ENCODE data around the gene PHLDB1. TPM values are rescaled to one million over a fixed set of nuclear protein-coding genes. Genes with fewer than 3 reads are reported as not detected.
"Not testable (repeated sequence)": the region's sequence is repeated elsewhere in the genome, so short reads cannot be mapped to it uniquely, and the experiment has no call there.

The PHLDB1 gene
- total RNA-seq, 1 donor, result 4.0 TPM

DNA sequence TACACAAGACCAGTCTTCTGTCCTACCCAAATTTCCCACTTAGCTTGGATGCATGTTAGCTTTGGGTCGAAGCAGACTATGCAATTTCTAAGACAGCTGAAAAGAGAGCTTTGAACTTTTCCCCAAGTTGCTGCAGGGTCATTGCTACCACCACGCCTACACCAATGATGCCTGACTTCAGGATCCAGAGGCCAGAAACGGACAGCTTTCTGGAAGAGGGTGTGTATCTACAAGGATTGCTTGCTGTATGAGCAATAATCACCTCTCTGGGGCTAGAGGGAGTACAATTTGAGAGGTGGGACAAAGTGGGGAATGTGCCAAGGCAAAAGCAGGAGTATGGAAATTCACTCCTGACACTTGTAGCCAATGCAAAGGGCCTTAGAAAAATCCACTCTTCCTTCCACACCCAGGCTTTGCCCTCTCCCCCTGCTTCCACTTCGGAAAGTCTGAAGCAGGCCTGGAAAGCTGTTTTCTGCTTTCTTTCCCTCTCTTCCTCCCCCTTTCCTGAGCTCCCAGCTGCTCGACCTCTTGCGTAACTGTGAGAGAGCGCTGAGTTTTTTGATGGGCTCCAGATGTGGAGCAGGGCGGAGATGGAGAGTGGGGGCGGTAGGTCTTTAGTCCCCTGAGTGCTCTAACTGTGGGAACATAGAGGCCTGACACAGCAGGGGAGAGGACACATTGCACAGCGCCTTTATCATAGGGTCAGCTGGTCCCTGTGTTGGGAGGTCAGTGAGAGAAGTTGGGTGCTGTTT, 2.1 kb upstream of the PHLDB1 start:
- DNase-seq (ENCODE audit: low read depth in 2 of 3, low spot score in 2 of 3), result no peak

DNA sequence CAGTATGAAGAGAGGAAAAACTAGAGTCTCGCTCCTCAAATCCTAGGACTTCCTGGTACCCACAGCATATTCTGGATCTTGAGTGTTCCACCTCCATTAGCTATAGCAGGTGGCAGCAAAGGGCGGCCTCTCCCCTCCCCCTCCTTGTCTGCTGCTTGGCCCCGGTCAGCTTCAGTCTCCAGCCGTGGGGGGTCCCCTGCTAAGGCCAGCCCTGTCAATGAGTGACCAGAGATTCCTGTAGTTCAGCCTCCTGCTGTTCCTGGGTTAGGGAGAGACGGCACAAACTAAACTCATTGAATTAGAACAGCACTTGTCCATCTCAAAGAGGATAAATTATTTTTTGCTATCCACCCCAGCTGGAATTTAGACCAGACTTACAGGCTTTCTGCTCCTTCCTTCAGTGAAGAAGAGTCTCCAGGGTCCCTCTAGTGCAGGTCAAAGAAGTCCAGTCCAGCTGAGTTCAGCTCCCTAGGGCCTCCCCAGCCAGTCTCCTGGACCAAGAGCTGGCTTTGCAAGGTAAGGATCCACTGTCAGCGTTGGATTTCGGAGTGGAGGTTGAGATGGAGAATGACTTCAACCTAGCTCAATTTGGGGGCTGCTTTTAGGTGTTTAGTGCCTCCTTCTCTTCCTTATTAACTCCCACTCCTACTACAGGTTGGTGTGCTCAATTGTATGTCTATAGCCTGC, 1.1 kb upstream of the PHLDB1 start:
- DNase-seq (ENCODE audit: low read depth in 2 of 3, low spot score in 2 of 3), result no peak

DNA sequence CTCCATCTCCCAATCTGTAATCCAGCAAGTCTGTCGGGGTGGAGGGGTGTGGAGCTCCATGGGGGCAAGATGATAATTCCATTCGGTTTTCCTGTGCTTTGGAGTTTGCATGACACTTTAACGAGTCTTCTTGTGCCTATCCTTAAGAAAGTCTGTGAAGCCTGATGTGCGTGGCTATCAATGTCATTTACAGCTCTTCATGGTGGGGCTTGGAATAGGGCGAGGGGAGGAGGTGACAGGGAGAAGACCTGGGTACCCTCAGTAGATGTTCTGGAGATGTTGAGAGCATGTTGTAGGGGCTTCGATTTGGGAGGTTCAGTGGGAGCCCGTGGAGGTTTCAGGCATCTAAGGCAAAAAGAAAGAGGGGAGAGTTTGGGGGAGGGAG, 579 bp upstream of the PHLDB1 start:
- no peak for DNase-seq (ENCODE audit: low read depth in 2 of 3, low spot score in 2 of 3)

DNA sequence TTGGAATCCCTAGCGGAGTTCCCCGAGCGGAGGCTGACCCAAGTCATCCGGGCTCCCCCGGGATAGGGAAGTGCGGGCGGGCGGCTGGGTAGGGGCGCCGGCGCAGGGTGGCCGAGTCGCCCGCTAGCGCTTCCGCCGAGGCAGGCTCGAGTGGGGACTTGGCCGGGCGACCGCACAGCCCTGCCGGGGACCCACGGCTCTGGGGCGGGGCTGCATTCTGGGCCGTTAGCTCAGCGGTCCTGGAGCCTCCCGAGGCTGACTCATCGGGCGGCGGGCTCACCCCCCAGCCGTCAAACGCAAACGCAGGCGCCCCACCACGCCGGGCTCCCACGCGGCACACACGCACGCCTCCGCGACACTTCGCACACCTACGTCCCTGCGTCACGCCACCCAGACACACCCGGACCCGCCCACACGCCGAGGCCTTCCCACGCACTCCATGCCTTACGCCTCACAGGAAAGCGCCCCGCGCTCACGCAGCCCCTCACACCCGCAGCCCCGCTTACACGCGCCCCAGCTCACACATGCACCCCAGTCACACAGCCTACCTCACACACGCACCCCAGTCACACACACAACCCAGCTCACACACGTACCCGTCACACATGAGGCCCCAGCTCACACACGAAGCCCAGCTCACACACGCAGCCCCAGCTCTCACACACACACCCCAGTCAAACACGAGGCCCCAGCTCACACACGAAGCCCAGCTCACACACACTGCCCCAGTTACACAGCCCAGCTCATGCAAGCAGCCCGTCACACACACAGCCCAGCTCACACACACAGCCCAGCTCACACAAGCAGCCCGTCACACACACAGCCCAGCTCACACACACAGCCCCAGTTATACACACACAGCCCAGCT, 1.2 kb downstream of the PHLDB1 start:
- peak; percentile 44 to 84 (median 82) for DNase-seq (ENCODE audit: low read depth in 2 of 3, low spot score in 2 of 3)

DNA sequence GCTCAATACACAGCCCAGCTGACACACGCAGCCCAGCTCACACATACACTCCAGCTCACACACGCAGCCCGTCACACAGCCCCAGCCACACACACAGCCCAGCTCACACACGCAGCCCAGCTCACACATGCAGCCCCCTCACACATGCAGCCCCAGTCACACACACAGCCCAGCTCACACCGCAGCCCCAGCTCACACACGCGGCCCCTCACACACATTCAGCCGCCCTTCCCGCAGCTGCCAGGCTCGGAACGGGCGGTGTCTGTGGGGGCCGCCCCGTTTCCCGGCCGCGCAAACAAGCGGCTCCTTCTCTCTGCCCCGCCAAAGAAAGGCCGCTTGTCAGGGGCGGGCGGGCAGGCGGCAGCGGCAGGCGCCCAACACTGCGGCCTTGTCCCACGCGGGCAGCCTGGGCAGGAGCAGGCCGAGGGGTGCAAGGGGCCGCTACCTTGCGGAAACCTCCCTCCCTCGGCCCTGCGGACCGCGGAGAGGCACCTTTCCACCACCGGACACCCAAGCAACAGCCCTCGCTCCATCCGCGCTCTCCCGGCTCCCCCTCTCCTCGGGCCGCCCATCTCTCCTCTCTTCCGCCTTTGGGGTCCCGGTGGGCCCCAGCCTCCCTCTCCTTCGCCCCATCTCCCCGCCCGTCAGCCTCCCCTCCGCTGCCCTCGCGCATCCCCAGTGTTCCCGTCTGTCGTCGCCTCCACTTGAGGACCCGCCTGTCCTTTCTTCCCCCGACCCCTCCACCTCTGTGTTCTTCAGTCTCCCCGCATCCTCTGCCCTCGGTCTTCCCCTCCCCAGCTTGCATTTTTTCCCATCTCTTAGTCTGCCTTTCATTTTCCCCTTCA, 2.2 kb downstream of the PHLDB1 start:
- peak in 2 of 3 donors; percentile 23 to 33 for DNase-seq (ENCODE audit: low read depth in 2 of 3, low spot score in 2 of 3)

DNA sequence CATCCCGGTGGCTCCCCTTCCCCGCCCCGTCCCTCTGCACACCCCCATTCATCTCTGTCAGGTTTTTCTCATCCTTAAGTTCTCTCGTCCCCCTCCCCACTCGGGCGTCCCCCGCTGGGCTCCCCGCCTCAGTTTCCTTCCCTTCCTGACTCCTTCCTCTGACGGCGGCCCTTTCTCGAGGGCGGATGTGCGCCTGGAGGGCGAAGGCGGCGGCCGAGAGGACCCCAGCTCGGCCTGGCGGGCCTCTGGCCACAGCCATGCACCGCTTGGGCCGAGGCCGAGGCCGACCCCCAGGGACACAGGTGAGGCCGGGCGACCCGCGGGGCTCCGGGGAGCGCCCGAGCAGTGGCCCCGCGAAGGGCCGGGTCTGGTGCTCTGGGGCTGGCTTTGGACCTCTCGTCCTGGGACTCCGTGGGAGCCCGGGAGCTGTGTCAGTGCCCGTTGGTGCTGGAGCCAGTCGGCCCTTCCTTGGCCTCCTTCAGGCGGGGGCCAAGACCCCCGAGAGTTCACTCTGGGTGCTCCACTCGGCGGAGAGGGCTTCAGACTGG, 2.9 kb downstream of the PHLDB1 start:
- peak in 1 of 3 donors; percentile 16 for DNase-seq (ENCODE audit: low read depth in 2 of 3, low spot score in 2 of 3)

DNA sequence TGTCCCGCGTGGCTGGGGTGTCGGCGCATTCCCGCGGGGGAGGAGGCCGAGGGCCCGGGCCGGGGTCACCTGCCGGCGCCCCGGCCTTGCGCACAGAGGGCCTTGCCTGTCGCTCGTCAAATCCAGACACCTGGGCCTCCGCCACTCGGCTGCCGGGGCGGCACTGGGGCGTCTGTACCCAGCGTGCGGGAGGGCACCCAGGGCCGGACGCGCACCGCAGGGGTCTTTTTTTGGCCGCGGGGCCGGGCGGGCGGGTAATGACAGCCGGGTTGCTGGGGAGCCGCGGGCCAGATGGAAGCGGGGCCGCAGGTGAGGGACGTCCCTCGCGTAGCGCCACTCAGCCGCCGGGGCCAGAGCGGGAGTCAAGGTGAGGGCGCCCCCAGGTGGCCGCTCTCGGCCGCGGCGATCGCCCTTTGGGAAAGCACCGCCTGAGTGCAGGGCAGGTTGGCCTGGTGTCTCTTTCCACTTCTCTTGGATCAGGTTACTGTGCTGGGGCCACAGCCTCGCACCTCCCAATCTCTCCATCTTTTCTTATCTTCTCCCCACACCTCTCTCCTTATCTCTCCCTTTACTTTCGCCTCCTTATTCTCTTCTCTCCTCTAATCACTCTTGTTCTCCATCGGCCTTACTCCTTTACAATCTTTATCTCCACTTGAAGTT, 3.5 kb downstream of the PHLDB1 start:
- peak; percentile 76 to 80 (median 78) for DNase-seq (ENCODE audit: low read depth in 2 of 3, low spot score in 2 of 3)

DNA sequence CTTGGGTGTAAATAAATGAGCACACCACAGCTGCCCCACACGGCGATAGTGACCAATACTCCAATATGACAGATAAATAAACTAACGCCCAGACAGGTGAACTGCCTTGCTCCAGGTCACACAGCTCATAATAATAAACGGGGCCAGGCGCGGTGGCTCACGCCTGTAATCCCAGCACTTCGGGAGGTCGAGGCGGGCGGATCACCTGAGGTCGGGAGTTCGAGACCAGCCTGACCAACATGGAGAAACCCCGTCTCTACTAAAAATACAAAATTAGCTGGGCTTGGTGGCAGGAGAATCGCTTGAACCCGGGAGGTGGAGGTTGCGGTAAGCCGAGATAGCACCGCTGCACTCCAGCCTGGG, 4.0 kb downstream of the PHLDB1 start:
- not testable (repeated sequence) for DNase-seq (ENCODE audit: low read depth in 2 of 3, low spot score in 2 of 3)

DNA sequence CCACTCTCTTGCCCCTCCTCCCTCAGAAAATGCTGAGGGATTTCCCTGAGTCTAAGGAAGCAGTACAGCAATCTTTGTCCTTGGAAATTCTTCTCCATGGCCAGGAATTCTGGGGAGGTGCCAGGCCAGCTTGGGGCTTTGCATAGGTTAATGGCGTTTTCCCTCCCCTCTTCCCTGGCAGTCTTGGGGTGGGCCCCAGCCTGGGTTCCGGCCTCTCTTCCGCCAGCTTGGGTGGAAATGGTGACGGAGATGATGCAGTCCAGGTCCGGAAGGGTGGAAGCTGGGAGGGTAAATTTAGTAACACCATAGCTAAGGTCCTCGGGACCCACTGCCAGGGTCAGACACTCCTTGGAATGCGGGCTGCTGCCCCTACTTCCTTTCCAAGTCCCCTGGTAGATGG, 5.0 kb downstream of the PHLDB1 start:
- DNase-seq (ENCODE audit: low read depth in 2 of 3, low spot score in 2 of 3), result no peak

DNA sequence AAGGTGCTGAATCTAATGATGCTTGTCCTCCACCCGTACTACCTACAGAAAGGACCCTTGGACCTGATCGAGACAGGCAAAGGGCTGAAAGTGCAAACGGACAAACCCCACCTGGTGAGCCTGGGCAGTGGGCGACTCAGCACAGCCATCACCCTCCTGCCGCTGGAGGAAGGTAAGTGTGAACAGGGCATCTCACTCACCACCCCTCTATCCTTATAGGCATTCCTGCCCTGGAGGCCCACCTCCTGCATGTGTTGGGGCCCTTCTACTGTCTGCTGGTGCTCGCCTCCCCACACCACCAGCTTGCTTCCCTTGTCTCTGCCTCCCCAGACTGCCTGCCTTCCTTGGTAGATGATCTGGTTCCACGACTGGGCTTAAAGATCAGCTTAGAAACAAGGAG, 7.1 kb downstream of the PHLDB1 start:
- no peak for DNase-seq (ENCODE audit: low read depth in 2 of 3, low spot score in 2 of 3)

DNA sequence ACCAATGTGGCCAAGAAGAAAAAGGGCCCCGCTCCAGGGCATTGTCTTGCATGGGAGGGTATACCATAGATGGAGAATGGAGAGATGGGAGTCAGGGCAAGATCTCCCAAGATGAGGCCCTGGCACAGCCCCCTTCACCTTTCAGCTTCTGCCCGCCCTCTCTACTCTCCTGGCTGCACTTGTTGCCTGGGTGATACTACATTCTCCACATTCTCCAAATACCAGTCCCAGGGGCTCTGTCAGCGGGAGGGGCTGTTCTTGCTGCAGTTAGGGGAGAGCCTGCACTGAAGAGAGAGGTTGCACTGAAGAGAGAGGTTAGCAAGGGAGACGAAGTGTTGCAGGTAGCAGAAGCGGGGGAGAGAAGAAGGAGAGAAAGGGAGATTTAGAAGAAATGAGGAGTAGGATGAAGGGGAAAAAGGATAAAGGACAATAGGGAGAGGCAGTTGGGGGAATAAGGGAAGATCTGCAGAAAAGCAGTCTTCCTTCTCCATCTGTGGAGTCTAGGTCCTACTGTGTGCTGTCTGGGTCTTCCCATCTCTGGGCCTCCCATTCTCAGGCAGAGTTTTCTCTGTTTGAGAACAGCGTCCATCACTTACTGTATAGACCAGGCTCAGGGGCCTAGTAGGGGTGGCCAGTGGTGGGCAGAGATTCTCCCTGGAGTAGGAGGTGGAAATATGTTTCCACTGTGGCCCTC, 8.0 kb downstream of the PHLDB1 start:
- DNase-seq (ENCODE audit: low read depth in 2 of 3, low spot score in 2 of 3), result no peak

DNA sequence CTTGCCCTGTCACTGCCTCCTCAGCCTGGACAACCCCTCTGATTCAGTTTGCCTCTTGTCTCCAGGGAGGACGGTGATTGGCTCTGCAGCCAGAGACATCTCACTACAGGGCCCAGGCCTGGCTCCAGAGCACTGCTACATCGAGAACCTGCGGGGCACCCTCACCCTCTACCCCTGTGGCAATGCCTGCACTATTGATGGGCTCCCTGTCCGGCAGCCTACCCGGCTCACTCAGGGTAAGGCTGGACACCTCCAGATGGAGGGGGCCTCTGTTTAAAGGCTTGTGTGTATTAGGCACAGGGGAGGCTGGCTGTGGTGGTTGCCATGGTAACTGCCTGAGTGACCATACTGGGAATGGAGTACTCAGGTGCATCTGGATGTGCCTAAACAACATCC, 8.6 kb downstream of the PHLDB1 start:
- no peak for DNase-seq (ENCODE audit: low read depth in 2 of 3, low spot score in 2 of 3)

DNA sequence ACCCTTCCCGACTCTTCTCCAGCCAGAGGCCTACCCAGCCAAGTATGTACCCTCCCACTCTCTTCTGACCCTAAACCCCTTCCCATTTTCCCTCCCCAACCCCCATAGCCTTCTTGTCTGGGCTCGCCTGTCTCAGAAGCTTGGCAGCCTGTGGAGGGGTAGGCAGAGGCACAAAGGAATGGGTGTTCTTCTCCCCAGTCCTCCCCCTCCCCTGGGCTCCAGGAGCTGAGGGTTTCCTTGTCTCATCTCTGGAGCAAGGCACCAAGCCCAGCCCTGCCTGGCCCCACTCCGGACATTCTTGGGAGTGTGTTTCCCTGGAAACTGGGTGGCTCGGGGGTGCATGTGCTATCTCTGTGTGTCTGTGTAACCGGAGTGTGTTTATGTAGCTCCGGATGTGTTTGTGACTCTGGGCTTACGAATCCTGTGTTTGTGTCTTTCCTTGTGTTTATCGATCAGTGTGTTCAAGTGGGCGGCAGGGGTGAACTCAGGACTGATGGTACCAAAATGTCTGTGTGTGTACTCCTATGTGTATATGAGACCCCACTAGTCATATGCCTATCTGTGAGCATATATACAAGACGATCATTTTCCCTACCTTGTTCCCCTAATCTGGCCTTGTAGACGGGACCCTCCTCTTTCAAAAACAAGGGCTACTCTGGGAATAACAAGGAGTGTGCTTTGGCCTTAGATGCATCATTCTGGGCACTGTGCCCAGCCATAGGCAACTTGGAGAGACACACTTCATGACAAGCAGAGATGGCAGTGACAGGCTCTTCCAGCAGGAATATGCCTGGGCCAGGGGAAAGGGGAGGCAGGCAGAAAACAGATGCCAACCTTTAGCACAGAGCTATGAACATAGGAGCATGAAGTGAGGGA, 10.9 kb downstream of the PHLDB1 start:
- DNase-seq (ENCODE audit: low read depth in 2 of 3, low spot score in 2 of 3), result no peak

DNA sequence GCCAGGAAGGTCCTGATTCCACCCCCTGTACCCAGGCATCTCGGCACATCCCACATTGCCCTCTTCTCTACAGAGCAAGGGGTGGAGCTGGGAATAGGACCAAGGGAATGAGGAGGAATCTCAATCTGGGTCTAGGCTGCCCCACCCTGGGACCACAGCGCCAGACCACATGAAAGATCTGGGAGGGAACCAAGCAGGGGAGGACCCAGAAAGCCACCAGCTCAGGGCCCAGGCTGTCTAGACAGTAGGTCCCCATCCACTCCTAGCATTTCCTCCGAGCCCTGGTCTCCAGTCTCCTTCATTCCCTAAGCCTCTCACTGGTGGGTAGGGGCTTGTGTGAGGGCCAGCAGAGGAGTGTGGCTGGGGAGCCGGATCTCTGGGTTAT, 11.6 kb downstream of the PHLDB1 start:
- no peak for DNase-seq (ENCODE audit: low read depth in 2 of 3, low spot score in 2 of 3)

DNA sequence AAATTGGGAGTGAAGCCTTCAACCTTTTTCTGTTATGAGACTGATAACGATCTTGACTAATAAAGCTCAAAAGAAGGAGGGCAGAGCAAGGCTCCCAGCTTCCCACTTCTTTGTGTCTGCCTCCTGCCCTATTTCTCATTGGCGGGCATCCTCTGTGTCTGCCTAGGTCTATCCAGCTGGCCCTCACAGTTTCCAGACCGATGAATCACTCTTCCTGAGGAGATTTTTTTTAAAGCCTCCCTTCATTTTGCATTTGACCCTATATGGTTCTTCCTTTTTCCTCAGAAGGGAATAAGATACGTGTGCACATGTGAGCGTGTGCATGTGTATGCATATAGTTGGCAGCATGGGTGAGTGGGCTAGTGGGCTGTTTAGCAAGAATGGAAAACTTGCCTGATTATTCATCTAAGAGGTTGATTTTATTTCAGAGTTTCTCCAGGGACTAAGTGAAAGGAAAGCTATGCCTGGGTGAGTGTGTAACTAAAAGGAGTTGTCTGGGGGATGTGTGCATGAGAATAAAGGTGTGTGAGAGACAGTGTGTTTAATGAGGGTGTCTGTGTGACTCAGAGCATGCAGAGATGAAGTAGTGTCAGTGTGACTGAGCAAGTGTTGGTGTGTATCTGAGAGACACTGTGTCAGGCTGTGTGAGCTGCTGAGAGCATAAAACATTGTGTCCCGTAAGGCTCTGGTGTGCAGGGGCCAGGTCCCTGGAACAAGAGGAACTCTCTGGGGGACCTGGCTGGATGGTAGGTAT, 12.2 kb downstream of the PHLDB1 start:
- DNase-seq (ENCODE audit: low read depth in 2 of 3, low spot score in 2 of 3), result peak in 1 of 3 donors; percentile 36

DNA sequence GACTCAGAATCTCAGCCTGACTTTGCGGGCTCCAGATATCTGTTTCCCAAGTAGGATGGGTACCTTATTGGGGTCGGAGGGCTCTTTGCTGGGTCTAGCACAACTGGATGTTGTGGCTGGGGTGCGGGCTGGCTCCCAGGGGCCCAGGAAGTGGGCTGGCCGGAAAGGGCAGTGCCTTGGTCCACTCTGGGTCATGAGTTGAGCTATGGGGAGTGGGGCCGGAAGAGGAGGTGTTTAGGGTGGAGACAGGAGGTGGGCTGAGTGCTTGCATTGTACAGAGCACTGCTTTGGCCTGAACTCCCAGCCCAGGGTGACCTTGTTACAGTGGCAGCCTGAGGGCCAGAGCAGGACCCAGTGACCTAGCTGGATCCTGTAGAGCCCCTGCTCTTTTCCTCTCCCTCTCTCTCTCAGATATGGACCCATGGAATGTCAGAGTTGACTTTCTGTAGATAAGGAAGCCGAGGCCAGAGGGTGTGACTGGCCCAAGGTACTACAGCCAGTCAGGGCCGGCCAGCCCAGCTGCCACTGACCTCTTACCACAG, 13.2 kb downstream of the PHLDB1 start:
- DNase-seq (ENCODE audit: low read depth in 2 of 3, low spot score in 2 of 3), result no peak

DNA sequence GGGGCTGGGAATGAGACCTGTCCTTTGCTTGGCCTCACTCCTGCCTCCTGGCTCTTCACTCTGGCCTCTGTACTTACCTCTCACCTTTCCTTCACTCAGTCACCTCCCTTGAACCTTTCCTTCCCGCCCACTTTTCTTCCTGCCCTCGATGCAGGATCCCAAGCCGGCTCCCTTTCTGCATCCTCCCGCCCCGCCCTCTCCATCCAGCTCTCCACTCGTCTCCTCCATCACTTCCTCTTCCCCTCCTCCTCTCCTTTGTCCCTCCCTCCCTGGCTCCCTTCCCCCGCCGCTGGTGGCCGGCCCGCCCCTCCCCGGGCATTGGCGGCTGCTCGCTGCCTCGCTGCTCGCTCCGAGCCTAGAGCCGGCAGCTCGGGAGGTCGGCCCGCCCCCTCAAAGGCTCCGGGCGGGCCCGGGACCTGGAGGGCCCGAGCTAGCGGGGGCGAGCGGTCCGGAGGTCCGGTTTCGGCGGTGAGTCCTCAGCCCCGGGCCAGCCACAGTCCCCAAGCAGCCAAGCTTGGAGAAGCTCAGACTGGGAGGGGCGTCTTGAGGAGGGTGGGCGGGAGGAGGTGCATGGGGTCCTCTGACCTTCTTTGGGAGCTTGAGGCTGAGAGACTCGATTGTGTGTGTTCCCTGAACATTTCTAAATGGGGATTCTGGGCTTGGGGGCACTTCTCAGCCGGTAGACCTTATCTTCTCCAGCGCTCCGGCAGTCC, 13.8 kb downstream of the PHLDB1 start:
- peak in 1 of 3 donors; percentile 57 for DNase-seq (ENCODE audit: low read depth in 2 of 3, low spot score in 2 of 3)
